Gastrocnemius medialis (tissue), 4 donors: ENCODE measurements around the gene IL17RB. TPM values are rescaled to one million over a fixed set of nuclear protein-coding genes. Genes with fewer than 3 reads are reported as not detected.

Source experiments
- ATAC-seq, 2 donors: fragments of 150-250 bp; one replicate each; pipeline ENCODE4 v1.9.1; 2016
- DNase-seq, 2 donors: peaks; one replicate each; pipeline ENCODE4 v3.0.0-alpha.2; 2019
- H3K27ac ChIP-seq, 4 donors: fragments of 200-600 bp; sonication (generic); 1 replicate in 1 of 4; 2 replicates in 3 of 4; pipeline ENCODE4 v1.5.1; 2016 to 2018; ENCODE audit warnings: mild to moderate bottlenecking in 2 of 4, moderate library complexity in 1 of 4
- H3K27me3 ChIP-seq, 3 donors: fragments of 200-600 bp; sonication (generic) in 2 of 3; 1 replicate in 1 of 3; 2 replicates in 2 of 3; pipeline versions ENCODE4 v1.5.1 to v1.6.0; 2016 to 2019; ENCODE audit warnings: mild to moderate bottlenecking in 1 of 3, moderate library complexity in 1 of 3
- H3K36me3 ChIP-seq, 2 donors: fragments of 200-600 bp; sonication (generic) in 1 of 2; one replicate each; pipeline ENCODE4 v1.5.1; 2017 to 2018
- H3K4me1 ChIP-seq, 2 donors: fragments of 200-600 bp; sonication (generic) in 1 of 2; one replicate each; pipeline ENCODE4 v1.5.1; 2016 to 2017; ENCODE audit warnings: mild to moderate bottlenecking in 2 of 2
- H3K4me3 ChIP-seq, 4 donors: fragments of 200-600 bp; sonication (generic) in 3 of 4; 1 replicate in 1 of 4; 2 replicates in 3 of 4; pipeline ENCODE4 v1.5.1; 2016 to 2019; ENCODE audit warnings: mild to moderate bottlenecking in 2 of 4
- H3K9me3 ChIP-seq, 3 donors: fragments of 200-600 bp; sonication (generic) in 2 of 3; 1 replicate in 1 of 3; 2 replicates in 2 of 3; pipeline ENCODE4 v1.5.1; 2016 to 2019
- POLR2A ChIP-seq, 2 donors: fragments of 450-650 bp; IDR thresholded peaks; one replicate each; pipeline ENCODE4 v1.6.1; 2017; ENCODE audit warnings: antibody characterized with exemption in 2 of 2, mild to moderate bottlenecking in 2 of 2, moderate library complexity in 2 of 2
- in situ Hi-C, 4 donors: fragments of 200-750 bp; cut with MboI; loops; one replicate each; pipeline versions ENCODE4 v1.15.0 to v1.8.0; 2017; ENCODE audit warnings: low sequenced_read_pairs in 4 of 4
- intact Hi-C: fragments of 100-400 bp; cut with DNase I; formaldehyde crosslinking; loops from one replicate; pipeline ENCODE4 v1.15.1; 2023; ENCODE audit warnings: low total_unique reads
- total RNA-seq, 4 donors: library from RNA; depleted of rRNA; stranded (reverse); fragments of >200 nt; gene quantifications; one replicate each; pipeline versions ENCODE4 v1.1.0 to v1.2.3, GENCODE V29; 2016
- TF ChIP-seq, protein P1 (sequence below), 5 experiments: fragments of 450-650 bp in 3 of 5; fragments of 200-600 bp in 2 of 5; sonication (generic) in 2 of 5; IDR thresholded peaks in 4 of 5; conservative IDR thresholded peaks in 1 of 5; 1 replicate in 4 of 5; 2 replicates in 1 of 5; pipeline ENCODE4 v1.5.1; 2016 to 2019; ENCODE audit warnings: antibody characterized with exemption in 5 of 5, mild to moderate bottlenecking in 3 of 5, moderate library complexity in 3 of 5

The IL17RB gene
- total RNA-seq, 4 donors from 2014 or later = 0.41 to 1.4 (median 0.79) TPM

DNA sequence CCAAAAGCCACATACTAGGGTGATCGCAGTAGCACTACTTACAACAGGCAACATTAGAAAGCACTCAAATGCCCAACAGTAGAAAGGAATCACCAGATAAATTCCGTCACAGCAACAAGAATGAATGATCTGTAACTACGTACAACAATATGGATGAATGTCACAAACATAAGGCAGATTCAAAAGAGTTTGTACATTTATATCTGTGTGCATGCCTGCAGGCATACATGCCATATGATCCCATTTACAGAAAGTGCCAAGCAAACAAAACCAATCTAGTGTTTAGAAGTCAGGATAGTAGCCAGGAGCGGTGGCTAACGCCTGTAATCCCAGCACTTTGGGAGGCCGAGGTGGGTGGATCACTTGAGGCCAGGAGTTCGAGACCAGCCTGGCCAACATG, 3.5 kb downstream of the IL17RB start:
- no peaks in the 10 kb centered on the region for H3K27me3 ChIP-seq
- DNase-seq = no peak
- ATAC-seq = no peak
- H3K4me3 ChIP-seq = no peak overlapping the region
- no peak overlapping the region for H3K27ac ChIP-seq
- no peaks in the 10 kb centered on the region for H3K36me3 ChIP-seq
- in situ Hi-C loops = no loop called here
- intact Hi-C loops = no loop called here
- H3K9me3 ChIP-seq = no peaks in the 10 kb centered on the region
- TF ChIP-seq, protein P1, sequence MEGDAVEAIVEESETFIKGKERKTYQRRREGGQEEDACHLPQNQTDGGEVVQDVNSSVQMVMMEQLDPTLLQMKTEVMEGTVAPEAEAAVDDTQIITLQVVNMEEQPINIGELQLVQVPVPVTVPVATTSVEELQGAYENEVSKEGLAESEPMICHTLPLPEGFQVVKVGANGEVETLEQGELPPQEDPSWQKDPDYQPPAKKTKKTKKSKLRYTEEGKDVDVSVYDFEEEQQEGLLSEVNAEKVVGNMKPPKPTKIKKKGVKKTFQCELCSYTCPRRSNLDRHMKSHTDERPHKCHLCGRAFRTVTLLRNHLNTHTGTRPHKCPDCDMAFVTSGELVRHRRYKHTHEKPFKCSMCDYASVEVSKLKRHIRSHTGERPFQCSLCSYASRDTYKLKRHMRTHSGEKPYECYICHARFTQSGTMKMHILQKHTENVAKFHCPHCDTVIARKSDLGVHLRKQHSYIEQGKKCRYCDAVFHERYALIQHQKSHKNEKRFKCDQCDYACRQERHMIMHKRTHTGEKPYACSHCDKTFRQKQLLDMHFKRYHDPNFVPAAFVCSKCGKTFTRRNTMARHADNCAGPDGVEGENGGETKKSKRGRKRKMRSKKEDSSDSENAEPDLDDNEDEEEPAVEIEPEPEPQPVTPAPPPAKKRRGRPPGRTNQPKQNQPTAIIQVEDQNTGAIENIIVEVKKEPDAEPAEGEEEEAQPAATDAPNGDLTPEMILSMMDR (IDR thresholded peaks at IDR 0.05 in 4 of 5, conservative IDR thresholded peaks at IDR 0.05 in 1 of 5) = no peak
- TF ChIP-seq POLR2A (IDR thresholded peaks at IDR 0.05) = no peak
- H3K4me1 ChIP-seq = peaks cover 0 to 5% of the 10 kb centered on the region in 2 donors

DNA sequence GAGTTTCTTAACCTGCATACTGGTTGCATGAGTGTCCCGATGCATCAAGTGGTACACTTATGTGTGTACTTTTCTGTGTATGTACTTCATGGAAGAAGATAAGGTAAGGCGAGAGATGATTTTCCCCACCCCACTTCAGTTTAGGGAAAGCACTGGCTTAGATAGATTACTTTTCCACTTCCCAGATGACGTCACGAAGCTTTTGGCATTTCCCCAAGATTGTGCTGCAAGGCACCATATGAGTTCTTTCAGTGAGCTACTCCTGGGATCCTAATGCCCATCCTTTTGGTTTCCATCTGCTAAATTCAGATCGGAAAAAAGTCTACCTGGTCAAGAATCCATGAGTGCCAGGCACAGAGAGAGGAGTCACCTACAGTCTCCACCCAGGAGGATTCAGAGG, 4.5 kb downstream of the IL17RB start:
- Histone ChIP-seq H3K9me3 (no peaks in the 10 kb centered on the region), H3K27ac (no peak overlapping the region), H3K4me3 (no peak overlapping the region), H3K36me3 (no peaks in the 10 kb centered on the region), H3K27me3 (no peaks in the 10 kb centered on the region), H3K4me1 (peaks cover 0 to 5% of the 10 kb centered on the region in 2 donors)
- no peak for TF ChIP-seq POLR2A (IDR thresholded peaks at IDR 0.05)
- TF ChIP-seq, protein P1 (IDR thresholded peaks at IDR 0.05 in 4 of 5, conservative IDR thresholded peaks at IDR 0.05 in 1 of 5) = no peak
- ATAC-seq = no peak
- DNase-seq = no peak
- in situ Hi-C loops = no loop called here
- intact Hi-C loops = no loop called here

DNA sequence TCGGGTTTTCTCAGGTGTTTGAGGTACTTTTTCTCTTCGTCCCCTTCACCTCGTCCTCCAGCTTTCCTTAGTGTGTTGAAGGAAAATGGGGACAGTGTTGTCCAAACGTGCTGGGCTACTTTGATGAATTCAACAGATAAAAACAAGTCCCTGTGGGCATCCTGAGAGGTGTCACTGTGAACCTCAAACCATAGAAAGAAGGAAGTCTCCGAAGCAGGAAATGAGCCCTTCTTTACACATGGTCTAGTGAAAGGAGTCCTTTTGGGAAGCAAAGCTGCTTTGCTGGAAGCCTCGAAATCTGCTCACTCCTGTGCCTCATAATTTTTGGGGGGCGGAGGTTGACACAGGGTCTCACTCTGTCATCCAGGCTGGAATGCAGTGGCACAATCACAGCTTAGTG, 10.6 kb downstream of the IL17RB start:
- in situ Hi-C loops (no loop called here), intact Hi-C loops (no loop called here)
- TF ChIP-seq, protein P1 (IDR thresholded peaks at IDR 0.05 in 4 of 5, conservative IDR thresholded peaks at IDR 0.05 in 1 of 5) = no peak
- no peak for TF ChIP-seq POLR2A (IDR thresholded peaks at IDR 0.05)
- H3K9me3 ChIP-seq = no peaks in the 10 kb centered on the region
- no peak for DNase-seq
- H3K4me3 ChIP-seq = no peak overlapping the region
- H3K27ac ChIP-seq = no peak overlapping the region
- peaks cover 0 to 29% of the 10 kb centered on the region in 2 donors for H3K36me3 ChIP-seq
- no peaks in the 10 kb centered on the region for H3K4me1 ChIP-seq
- ATAC-seq = no peak
- no peaks in the 10 kb centered on the region for H3K27me3 ChIP-seq

DNA sequence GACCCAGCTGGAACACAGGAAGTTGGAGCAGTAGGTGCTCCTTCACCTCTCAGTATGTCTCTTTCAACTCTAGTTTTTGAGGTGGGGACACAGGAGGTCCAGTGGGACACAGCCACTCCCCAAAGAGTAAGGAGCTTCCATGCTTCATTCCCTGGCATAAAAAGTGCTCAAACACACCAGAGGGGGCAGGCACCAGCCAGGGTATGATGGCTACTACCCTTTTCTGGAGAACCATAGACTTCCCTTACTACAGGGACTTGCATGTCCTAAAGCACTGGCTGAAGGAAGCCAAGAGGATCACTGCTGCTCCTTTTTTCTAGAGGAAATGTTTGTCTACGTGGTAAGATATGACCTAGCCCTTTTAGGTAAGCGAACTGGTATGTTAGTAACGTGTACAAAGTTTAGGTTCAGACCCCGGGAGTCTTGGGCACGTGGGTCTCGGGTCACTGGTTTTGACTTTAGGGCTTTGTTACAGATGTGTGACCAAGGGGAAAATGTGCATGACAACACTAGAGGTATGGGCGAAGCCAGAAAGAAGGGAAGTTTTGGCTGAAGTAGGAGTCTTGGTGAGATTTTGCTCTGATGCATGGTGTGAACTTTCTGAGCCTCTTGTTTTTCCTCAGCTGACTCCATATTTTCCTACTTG, 11.9 kb downstream of the IL17RB start:
- peaks cover 0 to 42% of the 10 kb centered on the region in 2 donors for H3K36me3 ChIP-seq
- no peak overlapping the region for H3K4me3 ChIP-seq
- TF ChIP-seq, protein P1 (IDR thresholded peaks at IDR 0.05 in 4 of 5, conservative IDR thresholded peaks at IDR 0.05 in 1 of 5) = no peak
- TF ChIP-seq POLR2A (IDR thresholded peaks at IDR 0.05) = no peak
- no peak overlapping the region for H3K27ac ChIP-seq
- ATAC-seq (no peak), DNase-seq (no peak)
- no peaks in the 10 kb centered on the region for H3K4me1 ChIP-seq
- no peaks in the 10 kb centered on the region for H3K9me3 ChIP-seq
- in situ Hi-C loops (no loop called here), intact Hi-C loops (no loop called here)
- no peaks in the 10 kb centered on the region for H3K27me3 ChIP-seq

DNA sequence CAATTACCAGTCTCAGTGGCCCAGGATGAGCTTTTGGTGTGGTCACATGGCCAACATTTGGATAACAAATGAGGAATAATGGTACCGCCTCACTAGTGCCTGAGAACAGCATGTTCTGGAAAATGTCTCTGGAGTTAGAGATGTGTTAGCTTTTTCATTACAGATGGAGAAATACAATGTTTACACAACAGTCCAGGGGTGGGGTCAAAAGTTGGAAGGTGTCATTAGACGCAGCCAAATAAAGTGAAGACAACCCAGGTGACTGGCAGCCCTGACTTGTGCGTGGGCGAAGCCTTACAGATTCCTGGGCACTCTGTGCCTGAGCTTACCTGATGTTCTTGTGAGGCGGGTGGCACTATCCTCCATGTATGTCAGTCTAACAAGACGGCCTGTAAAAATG, 12.8 kb downstream of the IL17RB start:
- H3K27ac ChIP-seq = no peak overlapping the region
- H3K4me1 ChIP-seq = no peaks in the 10 kb centered on the region
- H3K9me3 ChIP-seq = no peaks in the 10 kb centered on the region
- H3K27me3 ChIP-seq = no peaks in the 10 kb centered on the region
- intact Hi-C loops = no loop called here
- in situ Hi-C loops = no loop called here
- H3K4me3 ChIP-seq = no peak overlapping the region
- H3K36me3 ChIP-seq = peaks cover 0 to 51% of the 10 kb centered on the region in 2 donors
- TF ChIP-seq, protein P1 (IDR thresholded peaks at IDR 0.05 in 4 of 5, conservative IDR thresholded peaks at IDR 0.05 in 1 of 5) = no peak
- TF ChIP-seq POLR2A (IDR thresholded peaks at IDR 0.05) = no peak
- DNase-seq (no peak), ATAC-seq (no peak)
